Measurements from ENCODE around the gene TRIM38.
A peak's percentile ranks its signal among the peaks of the same experiment; 100 is the strongest.

Gene TRIM38

GRCh38 chr6:25971187-25971821 is 8.7 kb downstream of the TRIM38 start:
- Histone ChIP-seq H3K4me3 (ENCODE audit: severe bottlenecking) (no peak overlapping the region), H3K9me3 (ENCODE audit: severe bottlenecking) (no peaks in the 10 kb centered on the region), H3K4me1 (ENCODE audit: insufficient read depth, poor library complexity, severe bottlenecking) (peaks cover 9% of the 10 kb centered on the region), H3K27me3 (ENCODE audit: insufficient read depth, poor library complexity, severe bottlenecking) (no peaks in the 10 kb centered on the region), H3K36me3 (ENCODE audit: low read depth) (peaks cover 87% of the 10 kb centered on the region), H3K27ac (ENCODE audit: poor library complexity, severe bottlenecking) (peak overlapping the region; percentile 31)
- ATAC-seq (ENCODE audit: low read depth) (peak; percentile 58; the same call in 2 of the 3 replicates), DNase-seq (ENCODE audit: low spot score) (no peak)
- no peak for TF ChIP-seq CTCF (IDR thresholded peaks at IDR 0.05; ENCODE audit: poor library complexity, severe bottlenecking)

- ATAC-seq (ENCODE audit: low read depth) = no peak
- Histone ChIP-seq H3K36me3 (ENCODE audit: low read depth) (peaks cover 78% of the 10 kb centered on the region), H3K4me1 (ENCODE audit: insufficient read depth, poor library complexity, severe bottlenecking) (peaks cover 9% of the 10 kb centered on the region), H3K4me3 (ENCODE audit: severe bottlenecking) (no peak overlapping the region), H3K9me3 (ENCODE audit: severe bottlenecking) (no peaks in the 10 kb centered on the region), H3K27ac (ENCODE audit: poor library complexity, severe bottlenecking) (peak overlapping the region; percentile 31), H3K27me3 (ENCODE audit: insufficient read depth, poor library complexity, severe bottlenecking) (no peaks in the 10 kb centered on the region)
- DNase-seq (ENCODE audit: low spot score) = no peak
- TF ChIP-seq CTCF (IDR thresholded peaks at IDR 0.05; ENCODE audit: poor library complexity, severe bottlenecking) = no peak
These were observed 9.5 kb downstream of the TRIM38 start for GRCh38 chr6:25972128-25972527.

DNA sequence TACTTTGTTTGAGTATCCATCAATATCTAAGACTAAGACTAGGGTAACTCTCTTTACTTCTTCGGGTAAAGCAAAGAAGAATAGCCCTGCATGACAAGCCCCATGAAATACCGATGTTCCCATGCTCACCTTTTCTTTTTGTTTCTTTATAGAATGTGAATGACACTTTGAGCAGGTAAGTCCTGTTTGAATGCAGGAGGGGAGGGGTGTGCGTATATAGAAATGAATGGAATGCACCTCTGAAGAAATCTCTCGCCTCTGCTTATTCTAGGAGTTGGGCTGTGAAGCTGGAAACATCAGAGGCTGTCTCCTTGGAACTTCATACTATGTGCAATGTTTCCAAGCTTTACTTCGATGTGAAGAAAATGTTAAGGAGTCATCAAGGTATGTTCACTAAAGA is 10.3 kb downstream of the TRIM38 start:
- DNase-seq (ENCODE audit: low spot score) = no peak
- Histone ChIP-seq H3K9me3 (ENCODE audit: severe bottlenecking) (no peaks in the 10 kb centered on the region), H3K4me1 (ENCODE audit: insufficient read depth, poor library complexity, severe bottlenecking) (peaks cover 9% of the 10 kb centered on the region), H3K27me3 (ENCODE audit: insufficient read depth, poor library complexity, severe bottlenecking) (no peaks in the 10 kb centered on the region), H3K27ac (ENCODE audit: poor library complexity, severe bottlenecking) (no peak overlapping the region), H3K36me3 (ENCODE audit: low read depth) (peaks cover 81% of the 10 kb centered on the region), H3K4me3 (ENCODE audit: severe bottlenecking) (no peak overlapping the region)
- no peak for ATAC-seq (ENCODE audit: low read depth)
- TF ChIP-seq CTCF (IDR thresholded peaks at IDR 0.05; ENCODE audit: poor library complexity, severe bottlenecking) = no peak

DNA sequence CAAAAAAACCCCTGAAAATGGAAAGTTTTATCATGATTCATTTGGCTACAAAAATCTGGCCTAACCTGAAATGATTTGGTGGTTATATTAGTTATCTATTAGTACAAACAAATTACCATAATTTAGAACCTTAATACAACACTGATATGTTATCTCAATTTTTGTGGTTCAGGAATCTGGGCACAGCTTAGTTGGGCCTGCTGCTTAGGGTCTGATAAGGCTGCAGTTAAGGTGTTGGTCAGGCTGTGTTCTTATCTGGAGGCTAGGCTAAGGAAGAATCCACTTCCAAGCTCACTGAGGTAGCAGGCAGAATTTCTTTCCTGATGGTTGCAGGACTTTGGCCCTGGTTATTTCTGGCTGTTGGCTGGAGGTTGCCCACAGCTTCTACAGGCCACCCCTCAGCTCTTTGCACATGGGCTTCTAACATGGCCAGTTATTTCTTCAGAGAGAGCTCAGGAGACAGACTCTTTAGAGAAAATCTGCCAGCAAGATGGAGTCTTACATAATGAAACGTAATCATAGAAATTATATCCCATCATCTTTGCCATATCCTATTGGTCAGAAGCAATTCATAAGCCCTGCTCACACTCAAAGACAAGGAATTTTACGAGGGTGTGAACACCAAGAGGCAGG is 11.4 kb downstream of the TRIM38 start:
- Histone ChIP-seq H3K27ac (ENCODE audit: poor library complexity, severe bottlenecking) (no peak overlapping the region), H3K4me1 (ENCODE audit: insufficient read depth, poor library complexity, severe bottlenecking) (peaks cover 9% of the 10 kb centered on the region), H3K27me3 (ENCODE audit: insufficient read depth, poor library complexity, severe bottlenecking) (no peaks in the 10 kb centered on the region), H3K36me3 (ENCODE audit: low read depth) (peaks cover 82% of the 10 kb centered on the region), H3K9me3 (ENCODE audit: severe bottlenecking) (no peaks in the 10 kb centered on the region), H3K4me3 (ENCODE audit: severe bottlenecking) (no peak overlapping the region)
- ATAC-seq (ENCODE audit: low read depth) (no peak), DNase-seq (ENCODE audit: low spot score) (no peak)
- no peak for TF ChIP-seq CTCF (IDR thresholded peaks at IDR 0.05; ENCODE audit: poor library complexity, severe bottlenecking)

All from RWPE2 (cell line).